Spleen (tissue), 11 donors: ENCODE data around the gene SASH1. TPM values are rescaled to one million over a fixed set of nuclear protein-coding genes. Genes with fewer than 3 reads are reported as not detected.

Experiments used
- DNase-seq: peaks from one replicate; pipeline ENCODE4 v3.0.0-alpha.2; 2020
- H3K27ac ChIP-seq, 8 donors: fragments of 200-600 bp; sonication (generic) in 7 of 8; 1 replicate in 4 of 8; 2 replicates in 4 of 8; pipeline versions ENCODE4 v1.5.0 to v1.8.0; 2016 to 2021; ENCODE audit warnings: inconsistent platforms in 4 of 8, mild to moderate bottlenecking in 4 of 8, moderate library complexity in 1 of 8
- H3K27me3 ChIP-seq, 7 donors: fragments of 200-600 bp; sonication (generic) in 6 of 7; replicated peaks in 1 of 7; 1 replicate in 4 of 7; 2 replicates in 3 of 7; pipeline versions ENCODE4 v1.5.0 to v1.8.0; 2016 to 2021; ENCODE audit warnings: inconsistent platforms in 3 of 7, mild to moderate bottlenecking in 1 of 7
- H3K36me3 ChIP-seq, 6 donors: fragments of 200-600 bp; sonication (generic) in 5 of 6; 1 replicate in 4 of 6; 2 replicates in 2 of 6; pipeline versions ENCODE4 v1.5.0 to v1.8.0; 2016 to 2021; ENCODE audit warnings: inconsistent platforms in 2 of 6
- H3K4me1 ChIP-seq, 6 donors: fragments of 200-600 bp; sonication (generic) in 5 of 6; 1 replicate in 3 of 6; 2 replicates in 3 of 6; pipeline versions ENCODE4 v1.5.0 to v1.8.0; 2016 to 2021; ENCODE audit warnings: inconsistent platforms in 3 of 6
- H3K4me3 ChIP-seq, 8 donors: fragments of 200-600 bp; sonication (generic) in 7 of 8; 1 replicate in 4 of 8; 2 replicates in 4 of 8; pipeline versions ENCODE4 v1.5.0 to v1.8.0; 2016 to 2021; ENCODE audit warnings: inconsistent platforms in 4 of 8, mild to moderate bottlenecking in 4 of 8, moderate library complexity in 2 of 8
- H3K9me3 ChIP-seq, 8 donors: fragments of 200-600 bp; sonication (generic) in 7 of 8; 1 replicate in 4 of 8; 2 replicates in 4 of 8; pipeline versions ENCODE4 v1.5.0 to v1.8.0; 2016 to 2021; ENCODE audit warnings: inconsistent platforms in 4 of 8
- CTCF ChIP-seq, 11 experiments: fragments of 200-600 bp in 7 of 11; fragments of 450-650 bp in 4 of 11; sonication (generic) in 4 of 11; IDR thresholded peaks in 8 of 11; conservative IDR thresholded peaks in 3 of 11; 1 replicate in 7 of 11; 2 replicates in 4 of 11; pipeline versions ENCODE4 v1.4.0 to v1.8.0; 2016 to 2021; ENCODE audit warnings: antibody characterized with exemption in 11 of 11, inconsistent platforms in 4 of 11, mild to moderate bottlenecking in 1 of 11
- POLR2A ChIP-seq, 3 donors: fragments of 450-650 bp; IDR thresholded peaks; one replicate each; pipeline ENCODE4 v1.5.1; 2017; ENCODE audit warnings: antibody characterized with exemption in 3 of 3, mild to moderate bottlenecking in 1 of 3
- POLR2AphosphoS5 ChIP-seq, 3 donors: sonication (generic); formaldehyde crosslinking; IDR thresholded peaks; one replicate each; pipeline ENCODE4 v1.5.1; 2017; ENCODE audit warnings: antibody characterized with exemption in 3 of 3
- WGBS, 5 donors: extraction: QIAGEN DNeasy Blood & Tissue Kit in 3 of 5; methylation state at CpG; one replicate each; pipeline versions ENCODE4 v1.1.5 to v1.1.7; 2013 to 2018; 5-methylcytosine and 5-hydroxymethylcytosine counted together
- intact Hi-C: fragments of 100-400 bp; cut with DNase I; formaldehyde crosslinking; loops from one replicate; pipeline ENCODE4 v1.15.0; 2023; ENCODE audit warnings: low total_unique reads
- polyA plus RNA-seq, 3 donors: library from polyadenylated mRNA; stranded (reverse); fragments of 200-250 nt; gene quantifications; one replicate each; pipeline ENCODE4 v1.2.1, GENCODE V29; 2013
- total RNA-seq, 7 donors: library from RNA; depleted of rRNA in 3 of 7; stranded (reverse); fragments of >200 nt in 3 of 7; fragmentation: NEBNext Ultra II Directional in 4 of 7; extraction: Animal tissue kit (Norgen Biotek cat#: 25700) in 4 of 7; gene quantifications; one replicate each; pipeline versions ENCODE4 v1.1.0 to v1.2.1, GENCODE V29; 2016 to 2021
- donor health status: healthy with polysubstance abuse.
- donor health status: DM: no; HTN: no; CAD: no; lungs with moderate emphysema.
- donor health status: DM: no; HTN: no; CAD: no.
- donor health status: Bipolar disorder and iron deficiency.
- donor health status: healthy.
- donor health status: DM: no; HTN: no; CAD: no.
- donor health status: DM: yes; HTN: yes; CAD: no.

SASH1 gene
- total and polyA plus RNA-seq, 10 donors: 3.9 to 103 (median 57.9) TPM

- TF ChIP-seq CTCF (IDR thresholded peaks at IDR 0.05 in 8 of 11, conservative IDR thresholded peaks at IDR 0.05 in 3 of 11) (no peak), POLR2A (IDR thresholded peaks at IDR 0.05) (no peak), POLR2AphosphoS5 (IDR thresholded peaks at IDR 0.05) (no peak)
- Histone ChIP-seq H3K9me3 (no peaks in the 10 kb centered on the region), H3K27me3 (no peaks in the 10 kb centered on the region), H3K36me3 (no peaks in the 10 kb centered on the region), H3K4me3 (no peak overlapping the region), H3K4me1 (no peaks in the 10 kb centered on the region), H3K27ac (no peak overlapping the region)
- WGBS, 5 donors: 66 to 95% (median 87%) methylated on average over 2 of the region's 2 CpGs
- intact Hi-C loops: no loop called here
- DNase-seq: no peak
These were observed 24.9 kb upstream of the SASH1 start for GRCh38 chr6:148317739-148318138.

GRCh38 chr6:148322704-148323103, 19.9 kb upstream of the SASH1 start:
- no peak overlapping the region for H3K4me3 ChIP-seq
- intact Hi-C loops: no loop called here
- TF ChIP-seq POLR2A (IDR thresholded peaks at IDR 0.05): no peak
- no peak for TF ChIP-seq POLR2AphosphoS5 (IDR thresholded peaks at IDR 0.05)
- no peak for TF ChIP-seq CTCF (IDR thresholded peaks at IDR 0.05 in 8 of 11, conservative IDR thresholded peaks at IDR 0.05 in 3 of 11)
- H3K9me3 ChIP-seq: no peaks in the 10 kb centered on the region
- 85 to 97% (median 89%) methylated on average over 3 of the region's 3 CpGs for WGBS, 5 donors
- no peaks in the 10 kb centered on the region for H3K36me3 ChIP-seq
- no peak for DNase-seq
- H3K4me1 ChIP-seq: no peaks in the 10 kb centered on the region
- H3K27ac ChIP-seq: no peak overlapping the region
- no peaks in the 10 kb centered on the region for H3K27me3 ChIP-seq

- no peaks in the 10 kb centered on the region for H3K9me3 ChIP-seq
- TF ChIP-seq POLR2A (IDR thresholded peaks at IDR 0.05) (no peak), POLR2AphosphoS5 (IDR thresholded peaks at IDR 0.05) (no peak), CTCF (IDR thresholded peaks at IDR 0.05 in 8 of 11, conservative IDR thresholded peaks at IDR 0.05 in 3 of 11) (no peak)
- intact Hi-C loops: no loop called here
- H3K36me3 ChIP-seq: no peaks in the 10 kb centered on the region
- no peaks in the 10 kb centered on the region for H3K27me3 ChIP-seq
- DNase-seq: no peak
- WGBS, 5 donors: 62 to 87% (median 74%) methylated on average over 2 of the region's 2 CpGs
- no peak overlapping the region for H3K4me3 ChIP-seq
- no peak overlapping the region for H3K27ac ChIP-seq
- H3K4me1 ChIP-seq: no peaks in the 10 kb centered on the region
These were observed 19.3 kb upstream of the SASH1 start for GRCh38 chr6:148323344-148323743.

GRCh38 chr6:148324297-148324985, 18.2 kb upstream of the SASH1 start:
- peak overlapping the region in 3 of 8 donors; percentile 10 to 35 (median 12) for H3K27ac ChIP-seq

More at GRCh38 chr6:148324297-148324985, 18.2 kb upstream of the SASH1 start:
- WGBS, 5 donors: 21 to 36% (median 25%) methylated on average over 4 of the region's 4 CpGs
- H3K9me3 ChIP-seq: no peaks in the 10 kb centered on the region
- H3K27me3 ChIP-seq: no peaks in the 10 kb centered on the region
- intact Hi-C loops: no loop called here
- TF ChIP-seq CTCF (IDR thresholded peaks at IDR 0.05 in 8 of 11, conservative IDR thresholded peaks at IDR 0.05 in 3 of 11) (no peak), POLR2AphosphoS5 (IDR thresholded peaks at IDR 0.05) (no peak), POLR2A (IDR thresholded peaks at IDR 0.05) (no peak)
- H3K4me1 ChIP-seq: peaks cover 3 to 8% (median 7%) of the 10 kb centered on the region in 6 donors
- no peaks in the 10 kb centered on the region for H3K36me3 ChIP-seq
- no peak for DNase-seq
- H3K4me3 ChIP-seq: no peak overlapping the region
